ENCODE results near the gene NIPBL. TPM values are rescaled to one million over a fixed set of nuclear protein-coding genes. Genes with fewer than 3 reads are reported as not detected.

The NIPBL gene
- total and polyA plus RNA-seq, 2 of the 13 experiments (the other 11 are each of a cell fraction or from before 2014, with no cell fraction given) = 12.3 to 32.3 TPM

DNA sequence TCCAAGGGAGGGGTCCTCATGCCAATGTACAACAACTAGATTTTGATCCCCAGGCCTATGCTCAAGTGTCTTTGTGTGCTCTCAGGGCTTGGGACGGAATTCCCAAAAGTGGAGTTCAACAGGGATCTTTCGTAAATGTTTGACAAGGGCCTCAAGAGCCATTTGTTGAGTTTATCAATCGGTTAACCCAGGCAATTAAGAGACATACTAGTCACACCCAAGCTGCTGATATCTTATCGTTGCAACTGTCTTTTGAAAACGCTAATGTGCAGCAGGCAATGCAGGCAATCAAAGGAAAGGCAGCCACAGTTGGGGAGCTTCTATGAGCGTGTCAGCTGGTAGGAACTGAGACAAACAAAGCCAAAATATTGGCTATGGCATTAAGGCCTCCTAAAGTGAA lies 211.4 kb downstream of the NIPBL start:
- TF ChIP-seq CHD2 (IDR thresholded peaks at IDR 0.05; ENCODE audit: low read depth, low read length) (no peak), SIX1 (CRISPR knock-in tag; IDR thresholded peaks at IDR 0.05; ENCODE audit: borderline replicate concordance) (no peak), CREM (IDR thresholded peaks at IDR 0.05) (no peak), CREM (CRISPR knock-in tag; IDR thresholded peaks at IDR 0.05) (no peak), NKX3-1 (CRISPR knock-in tag; IDR thresholded peaks at IDR 0.05) (no peak), ZKSCAN5 (CRISPR knock-in tag; IDR thresholded peaks at IDR 0.05) (no peak), ZNF331 (CRISPR knock-in tag; IDR thresholded peaks at IDR 0.05) (no peak), ZNF570 (CRISPR knock-in tag; IDR thresholded peaks at IDR 0.05; ENCODE audit: borderline replicate concordance) (no peak), MBNL3 (CRISPR knock-in tag; conservative IDR thresholded peaks at IDR 0.05) (no peak), MIER3 (CRISPR knock-in tag; IDR thresholded peaks at IDR 0.05; ENCODE audit: borderline replicate concordance) (no peak), SMYD3 (CRISPR knock-in tag; IDR thresholded peaks at IDR 0.05) (no peak), CENPT (CRISPR knock-in tag; IDR thresholded peaks at IDR 0.05; ENCODE audit: low read depth) (no peak), GATAD1 (CRISPR knock-in tag; IDR thresholded peaks at IDR 0.05) (no peak), ERF (CRISPR knock-in tag; IDR thresholded peaks at IDR 0.05) (no peak), RXRB (CRISPR knock-in tag; IDR thresholded peaks at IDR 0.05; ENCODE audit: borderline replicate concordance) (no peak), JARID2 (CRISPR knock-in tag; IDR thresholded peaks at IDR 0.05; ENCODE audit: insufficient replicate concordance) (no peak), ZNF670 (CRISPR knock-in tag; IDR thresholded peaks at IDR 0.05; ENCODE audit: borderline replicate concordance) (no peak), ZNF382 (CRISPR knock-in tag; IDR thresholded peaks at IDR 0.05; ENCODE audit: borderline replicate concordance) (no peak)
- 92% methylated on average over 6 of the region's 6 CpGs for WGBS (ENCODE audit: low lambda C conversion rate)
- DNase-seq (ENCODE audit: low spot score) = no peak
- no peak overlapping the region for H2AFZ ChIP-seq (ENCODE audit: low read length)
- no peak for ATAC-seq
- no peak overlapping the region for H3K27ac ChIP-seq (ENCODE audit: extremely low read length, insufficient read depth, low read length)
- H3K4me1 ChIP-seq (ENCODE audit: insufficient read depth, low read length) = peaks cover 11% of the 10 kb centered on the region
- BruUV-seq (replicated peaks) = no TSS peak
- FAIRE-seq = no peak
- intact Hi-C loops (cut with micrococcal nuclease; ENCODE audit: unreplicated experiment) (no loop called here), in situ Hi-C loops (cut with HindIII; ENCODE audit: extremely low pct_ligation_motif_present, low pct_unique_long_range_greater_than_20kb) (no loop called here)
- no peak overlapping the region for H3K9ac ChIP-seq (ENCODE audit: insufficient read depth, low read depth, low read length)
- ChIA-PET CTCF (ENCODE audit: low intra/inter-chr PET ratio, low total read pairs) (no interaction called here), POLR2A (no interaction called here)
- H3K27me3 ChIP-seq (ENCODE audit: control insufficient read depth in 1 of 2, insufficient read depth in 2 of 2, low read length in 2 of 2) = peaks cover 0 to 11% of the 10 kb centered on the region in 2 experiments; a peak in 2 of 5 replicates
- H3K4me2 ChIP-seq (ENCODE audit: low read depth, low read length) = no peak overlapping the region
- no peaks in the 10 kb centered on the region for H3K36me3 ChIP-seq (replicated peaks in 1 of 2; ENCODE audit: control insufficient read depth in 1 of 2, insufficient read depth in 2 of 2, low read length in 2 of 2)
- H3K9me3 ChIP-seq (ENCODE audit: low read length) = no peaks in the 10 kb centered on the region
- H3K4me3 ChIP-seq (replicated peaks in 1 of 3; ENCODE audit: insufficient read depth in 1 of 3, low read depth in 2 of 3, low read length in 3 of 3) = no peak overlapping the region
- no peaks in the 10 kb centered on the region for H3K79me2 ChIP-seq (ENCODE audit: insufficient read depth, low read length)
- H4K20me1 ChIP-seq (ENCODE audit: insufficient read depth, low read length) = no peaks in the 10 kb centered on the region

Data from HepG2 (cell line).